RPMI7951 (cell line): Measurements from ENCODE around the gene SMPDL3B. TPM values are rescaled to one million over a fixed set of nuclear protein-coding genes. Genes with fewer than 3 reads are reported as not detected.

Experiments used
- DNase-seq: peaks from one replicate; pipeline ENCODE4 v3.0.0-alpha.2; 2012; ENCODE audit warnings: low read depth
- total RNA-seq: library from RNA; depleted of rRNA; stranded (reverse); fragments of >200 nt; shearing (Covaris generic); gene quantifications from 2 replicates; pipeline ENCODE4 v1.2.3, GENCODE V29; 2014; rRNA removed

Gene SMPDL3B
- not detected in 2 replicates for total RNA-seq

- no peak for DNase-seq
These were observed at the start of gene SMPDL3B for GRCh38 chr1:27934818-27935549. Gene SMPDL3B (plus strand): TSS chr1:27935000. CDS start chr1:27935184, 184 bp downstream.

- DNase-seq, result no peak
These were observed 49.7 kb upstream of the SMPDL3B start for GRCh38 chr1:27885114-27885528.

- DNase-seq, result no peak
These were observed 49.0 kb upstream of the SMPDL3B start for GRCh38 chr1:27885621-27886352.

GRCh38 chr1:27886353-27886679, 48.5 kb upstream of the SMPDL3B start:
- no peak for DNase-seq

GRCh38 chr1:27886744-27887143, 48.1 kb upstream of the SMPDL3B start:
- no peak for DNase-seq

GRCh38 chr1:27887215-27888021, 47.4 kb upstream of the SMPDL3B start:
- DNase-seq, result peak; percentile 42

- DNase-seq, result no peak
These were observed 45.3 kb upstream of the SMPDL3B start for GRCh38 chr1:27889506-27889905.

- DNase-seq, result no peak
These were observed 43.5 kb upstream of the SMPDL3B start for GRCh38 chr1:27891196-27891889.

- no peak for DNase-seq
These were observed 40.3 kb upstream of the SMPDL3B start for GRCh38 chr1:27894521-27894920.

- no peak for DNase-seq
These were observed 28.0 kb upstream of the SMPDL3B start for GRCh38 chr1:27906759-27907158.

GRCh38 chr1:27912429-27912828, 22.4 kb upstream of the SMPDL3B start:
- DNase-seq, result no peak

- no peak for DNase-seq
These were observed 19.7 kb upstream of the SMPDL3B start for GRCh38 chr1:27915082-27915575.

GRCh38 chr1:27922272-27922671, 12.5 kb upstream of the SMPDL3B start:
- DNase-seq, result no peak

- DNase-seq, result no peak
These were observed 6.4 kb upstream of the SMPDL3B start for GRCh38 chr1:27928216-27928954.

- no peak for DNase-seq
These were observed 3.6 kb upstream of the SMPDL3B start for GRCh38 chr1:27931184-27931583.

GRCh38 chr1:27931759-27932158, 3.0 kb upstream of the SMPDL3B start:
- no peak for DNase-seq

GRCh38 chr1:27935721-27936120, 921 bp downstream of the SMPDL3B start:
- DNase-seq, result no peak

GRCh38 chr1:27936370-27936769, 1.6 kb downstream of the SMPDL3B start:
- no peak for DNase-seq

GRCh38 chr1:27937524-27937836, 2.7 kb downstream of the SMPDL3B start:
- no peak for DNase-seq

- DNase-seq, result no peak
These were observed 3.7 kb downstream of the SMPDL3B start for GRCh38 chr1:27938488-27938887.

- DNase-seq, result peak; percentile 19
These were observed 5.5 kb downstream of the SMPDL3B start for GRCh38 chr1:27940297-27940696.
